ENCODE measurements around the gene TIE1. TPM values are rescaled to one million over a fixed set of nuclear protein-coding genes. Genes with fewer than 3 reads are reported as not detected.

TIE1 gene
- total and polyA plus RNA-seq, 9 of the 15 experiments (the other 6 are each of a cell fraction or from before 2014, with no cell fraction given) = 0.07 to 0.49 (median 0.14) TPM; not detected in 4

- in situ Hi-C loops (cut with MboI) = no loop called here
- ChIA-PET CTCF (ENCODE audit: low intra/inter-chr PET ratio) (no interaction called here), POLR2A (interaction anchor here (0.6 kb wide), 1 partner anchor 759 kb away, joined by 3 read pairs; no protein-coding TSS in a partner anchor)
- Histone ChIP-seq H3K4me2 (ENCODE audit: insufficient read depth, low read length) (no peak overlapping the region), H3K4me1 (replicated peaks in 1 of 2; ENCODE audit: control insufficient read depth in 2 of 2, insufficient read depth in 2 of 2, low read length in 2 of 2) (0 out of 5 replicates have a peak, but pooled peaks cover 0 to 3% of the 10 kb centered on the region in 2 experiments), H3K4me3 (no peak overlapping the region), H3K27me3 (ENCODE audit: control insufficient read depth in 2 of 2, insufficient read depth in 2 of 2, low read length in 2 of 2) (peaks cover 25 to 34% of the 10 kb centered on the region in 2 experiments; a peak in 4 of 5 replicates), H3K9ac (ENCODE audit: insufficient read depth in 1 of 2, low read depth in 2 of 2, low read length in 2 of 2) (no peak overlapping the region), H3K79me2 (ENCODE audit: control insufficient read depth, insufficient read depth, low read length) (no peaks in the 10 kb centered on the region), H2AFZ (ENCODE audit: low read depth, low read length) (no peak overlapping the region), H3K9me1 (ENCODE audit: control insufficient read depth, insufficient read depth, low read length) (no peaks in the 10 kb centered on the region), H3K9me3 (replicated peaks; ENCODE audit: control insufficient read depth, insufficient read depth, low read depth, low read length) (no peaks in the 10 kb centered on the region), H3K27ac (ENCODE audit: extremely low read depth, low read depth, low read length) (no peak overlapping the region), H4K20me1 (replicated peaks; ENCODE audit: control insufficient read depth, insufficient read depth, low read length) (peaks cover 8% of the 10 kb centered on the region; the same call in 1 of the 2 replicates), H3K36me3 (ENCODE audit: control insufficient read depth, insufficient read depth, low read length) (no peaks in the 10 kb centered on the region)
- FAIRE-seq = no peak
- intact Hi-C loops (cut with micrococcal nuclease) = no loop called here
- BruUV-seq (replicated peaks) = no TSS peak
- WGBS (ENCODE audit: insufficient coverage, low coverage, missing lambda C conversion rate) = 4% methylated on average over 1 of the region's 1 CpG
- DNase-seq (ENCODE audit: extremely low read depth in 1 of 4, low spot score in 3 of 4) = no peak
- ATAC-seq = no peak
- TF ChIP-seq SETDB1 (IDR thresholded peaks at IDR 0.05; ENCODE audit: low read length) = no peak
- no peak for TF ChIP-seq SNAPC5 (CRISPR knock-in tag; IDR thresholded peaks at IDR 0.05)
- TF ChIP-seq ZFP91 (CRISPR knock-in tag; IDR thresholded peaks at IDR 0.05) = no peak
- no peak for TF ChIP-seq FOXP1 (CRISPR knock-in tag; IDR thresholded peaks at IDR 0.05)
- no peak for TF ChIP-seq SMARCE1 (IDR thresholded peaks at IDR 0.05)
- TF ChIP-seq ATF2 (CRISPR knock-in tag; IDR thresholded peaks at IDR 0.05) = no peak
- TF ChIP-seq CREBBP (IDR thresholded peaks at IDR 0.05; ENCODE audit: low read depth, low read length) = no peak
These were observed 2.7 kb upstream of the TIE1 start for GRCh38 chr1:43298055-43298454.
